ENCODE results near the gene APLNR. TPM values are rescaled to one million over a fixed set of nuclear protein-coding genes. Genes with fewer than 3 reads are reported as not detected.

Gene APLNR
- total and polyA plus RNA-seq, 3 experiments from 2014 or later, result not detected

DNA sequence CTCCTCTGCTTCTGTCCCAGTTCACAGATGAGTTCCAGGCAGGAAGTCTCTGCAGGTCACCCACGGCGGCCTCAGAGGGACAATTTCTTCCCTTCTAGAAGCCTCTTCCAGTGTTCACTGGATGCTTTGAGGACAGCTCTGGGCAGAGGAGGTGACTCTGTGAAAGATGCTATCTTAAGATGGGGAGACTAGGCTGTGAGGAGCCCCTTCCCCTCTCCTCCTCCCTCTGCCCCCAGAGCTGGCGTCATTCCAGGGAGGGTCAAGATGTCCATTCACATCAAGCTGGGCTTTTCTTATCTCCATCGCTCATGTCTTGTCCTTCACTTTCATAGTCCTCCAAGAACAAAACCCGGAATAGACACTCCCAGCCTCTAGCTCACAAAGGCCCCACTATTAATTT lies 3.3 kb downstream of the APLNR start:
- no peak overlapping the region for H3K4me3 ChIP-seq (ENCODE audit: low read length)
- Mint-ChIP-seq H3K27me3 (peaks cover 42 to 81% of the 10 kb centered on the region in 2 donors), H3K27ac (no peak overlapping the region), H3K4me3 (no peak overlapping the region), H3K9me3 (peaks cover 0 to 4% (median 0%) of the 10 kb centered on the region in 5 donors), H3K36me3 (no peaks in the 10 kb centered on the region), H3K4me1 (peaks cover 0 to 10% (median 4%) of the 10 kb centered on the region in 3 donors)
- CTCF ChIA-PET, result no interaction called here
- POLR2A ChIA-PET, result no interaction called here
- H3K27ac ChIP-seq (ENCODE audit: low read depth, low read length), result no peak overlapping the region
- no peaks in the 10 kb centered on the region for H3K36me3 ChIP-seq (ENCODE audit: insufficient read depth, low read length)
- H3K4me1 ChIP-seq (ENCODE audit: insufficient read depth, low read length), result no peaks in the 10 kb centered on the region
- no peak for DNase-seq
- H3K9me3 ChIP-seq (ENCODE audit: low read length), result no peaks in the 10 kb centered on the region
- no peaks in the 10 kb centered on the region for H3K27me3 ChIP-seq (ENCODE audit: insufficient read depth, low read length, poor library complexity, severe bottlenecking)

GRCh38 chr11:57231539-57232253 lies 5.4 kb downstream of the APLNR start:
- Mint-ChIP-seq H3K27me3 (peaks cover 38 to 67% of the 10 kb centered on the region in 2 donors), H3K4me3 (no peak overlapping the region), H3K36me3 (no peaks in the 10 kb centered on the region), H3K9me3 (peaks cover 0 to 4% (median 0%) of the 10 kb centered on the region in 5 donors), H3K27ac (no peak overlapping the region), H3K4me1 (no peaks in the 10 kb centered on the region)
- H3K4me3 ChIP-seq (ENCODE audit: low read length), result no peak overlapping the region
- no peaks in the 10 kb centered on the region for H3K36me3 ChIP-seq (ENCODE audit: insufficient read depth, low read length)
- ChIA-PET CTCF (no interaction called here), POLR2A (no interaction called here)
- no peaks in the 10 kb centered on the region for H3K27me3 ChIP-seq (ENCODE audit: insufficient read depth, low read length, poor library complexity, severe bottlenecking)
- DNase-seq, result no peak
- no peak overlapping the region for H3K27ac ChIP-seq (ENCODE audit: low read depth, low read length)
- no peaks in the 10 kb centered on the region for H3K9me3 ChIP-seq (ENCODE audit: low read length)
- H3K4me1 ChIP-seq (ENCODE audit: insufficient read depth, low read length), result no peaks in the 10 kb centered on the region

DNA sequence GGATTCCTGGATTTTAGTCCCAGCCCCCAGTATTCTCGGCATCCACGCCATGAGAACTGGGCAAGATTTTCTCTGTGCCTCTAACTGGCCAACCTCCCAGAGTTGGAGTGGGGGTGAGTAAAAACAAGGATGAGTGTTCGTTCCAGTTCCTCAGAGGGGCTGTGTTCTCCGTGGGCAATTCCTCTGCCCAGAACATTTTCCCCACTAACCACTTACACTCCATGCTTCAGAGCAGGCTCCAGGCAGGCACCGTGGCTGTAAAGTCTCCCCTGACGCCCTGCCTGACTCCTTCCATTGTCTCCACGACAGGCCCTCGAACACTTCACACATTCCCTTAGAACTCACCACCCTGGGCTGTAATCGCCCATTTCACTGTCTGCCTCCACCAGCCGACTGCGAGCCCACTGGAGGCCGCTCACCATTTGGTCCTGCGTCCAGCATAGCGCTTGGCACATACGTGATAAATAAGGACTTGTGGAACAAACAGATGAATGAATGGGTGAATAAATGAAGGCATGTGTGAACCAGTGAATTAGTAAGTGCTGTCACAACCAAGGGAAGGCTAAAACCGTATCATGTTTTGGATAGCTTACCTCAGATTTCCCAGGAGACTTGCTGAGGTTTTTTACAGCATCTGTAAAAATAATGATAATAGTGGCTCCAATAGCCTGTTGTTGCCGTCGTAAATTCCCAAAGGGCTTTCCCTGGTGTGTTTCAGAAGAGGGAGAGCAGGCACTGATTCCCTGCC lies 6.1 kb downstream of the APLNR start:
- Histone ChIP-seq H3K4me1 (ENCODE audit: insufficient read depth, low read length) (no peaks in the 10 kb centered on the region), H3K4me3 (ENCODE audit: low read length) (no peak overlapping the region), H3K27ac (ENCODE audit: low read depth, low read length) (no peak overlapping the region), H3K36me3 (ENCODE audit: insufficient read depth, low read length) (no peaks in the 10 kb centered on the region), H3K27me3 (ENCODE audit: insufficient read depth, low read length, poor library complexity, severe bottlenecking) (no peaks in the 10 kb centered on the region), H3K9me3 (ENCODE audit: low read length) (no peaks in the 10 kb centered on the region)
- no peaks in the 10 kb centered on the region for H3K36me3 Mint-ChIP-seq
- no peak overlapping the region for H3K27ac Mint-ChIP-seq
- H3K9me3 Mint-ChIP-seq, result peaks cover 0 to 2% (median 0%) of the 10 kb centered on the region in 5 donors
- ChIA-PET POLR2A (no interaction called here), CTCF (no interaction called here)
- DNase-seq, result no peak
- peaks cover 37 to 61% of the 10 kb centered on the region in 2 donors for H3K27me3 Mint-ChIP-seq
- no peaks in the 10 kb centered on the region for H3K4me1 Mint-ChIP-seq
- H3K4me3 Mint-ChIP-seq, result no peak overlapping the region

DNA sequence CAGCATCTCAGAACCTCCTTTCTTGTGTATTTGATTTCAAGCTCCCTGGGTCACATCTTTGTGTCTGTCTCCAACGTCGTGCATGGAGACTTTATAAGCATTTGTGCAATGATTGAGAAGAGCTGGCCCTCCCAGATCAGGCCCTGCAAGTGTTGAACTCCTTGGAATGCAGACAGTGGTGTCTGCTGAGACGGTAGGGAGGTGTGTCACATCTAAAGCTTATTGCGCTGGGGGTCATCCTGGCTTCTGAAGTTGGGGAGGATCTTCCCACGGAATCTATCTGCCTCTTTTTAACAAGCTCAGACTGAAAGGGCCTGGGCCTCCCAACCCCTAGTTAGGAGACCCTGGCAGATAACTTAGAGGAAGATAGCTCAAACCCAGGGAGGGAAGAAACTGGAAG lies 6.7 kb downstream of the APLNR start:
- no peaks in the 10 kb centered on the region for H3K36me3 Mint-ChIP-seq
- H3K9me3 Mint-ChIP-seq, result peaks cover 0 to 2% (median 0%) of the 10 kb centered on the region in 5 donors
- Histone ChIP-seq H3K36me3 (ENCODE audit: insufficient read depth, low read length) (no peaks in the 10 kb centered on the region), H3K27ac (ENCODE audit: low read depth, low read length) (no peak overlapping the region), H3K9me3 (ENCODE audit: low read length) (no peaks in the 10 kb centered on the region), H3K4me3 (ENCODE audit: low read length) (no peak overlapping the region), H3K27me3 (ENCODE audit: insufficient read depth, low read length, poor library complexity, severe bottlenecking) (no peaks in the 10 kb centered on the region), H3K4me1 (ENCODE audit: insufficient read depth, low read length) (no peaks in the 10 kb centered on the region)
- no peak overlapping the region for H3K27ac Mint-ChIP-seq
- ChIA-PET CTCF (no interaction called here), POLR2A (no interaction called here)
- no peak overlapping the region for H3K4me3 Mint-ChIP-seq
- H3K4me1 Mint-ChIP-seq, result no peaks in the 10 kb centered on the region
- peaks cover 33 to 57% of the 10 kb centered on the region in 2 donors for H3K27me3 Mint-ChIP-seq
- DNase-seq, result no peak

- Mint-ChIP-seq H3K27ac (no peak overlapping the region), H3K4me1 (no peaks in the 10 kb centered on the region), H3K27me3 (peaks cover 23 to 41% of the 10 kb centered on the region in 2 donors), H3K9me3 (no peaks in the 10 kb centered on the region), H3K36me3 (no peaks in the 10 kb centered on the region), H3K4me3 (no peak overlapping the region)
- DNase-seq, result no peak
- no peaks in the 10 kb centered on the region for H3K36me3 ChIP-seq (ENCODE audit: insufficient read depth, low read length)
- no peaks in the 10 kb centered on the region for H3K9me3 ChIP-seq (ENCODE audit: low read length)
- H3K27me3 ChIP-seq (ENCODE audit: insufficient read depth, low read length, poor library complexity, severe bottlenecking), result no peaks in the 10 kb centered on the region
- CTCF ChIA-PET, result interaction anchor here (0.9 kb wide), 1 partner anchor 21 kb away, joined by 4 read pairs; no protein-coding TSS in a partner anchor
- no peak overlapping the region for H3K4me3 ChIP-seq (ENCODE audit: low read length)
- H3K4me1 ChIP-seq (ENCODE audit: insufficient read depth, low read length), result no peaks in the 10 kb centered on the region
- H3K27ac ChIP-seq (ENCODE audit: low read depth, low read length), result no peak overlapping the region
- POLR2A ChIA-PET, result no interaction called here
Measured at GRCh38 chr11:57228600-57228999, 8.4 kb downstream of the APLNR start.

DNA sequence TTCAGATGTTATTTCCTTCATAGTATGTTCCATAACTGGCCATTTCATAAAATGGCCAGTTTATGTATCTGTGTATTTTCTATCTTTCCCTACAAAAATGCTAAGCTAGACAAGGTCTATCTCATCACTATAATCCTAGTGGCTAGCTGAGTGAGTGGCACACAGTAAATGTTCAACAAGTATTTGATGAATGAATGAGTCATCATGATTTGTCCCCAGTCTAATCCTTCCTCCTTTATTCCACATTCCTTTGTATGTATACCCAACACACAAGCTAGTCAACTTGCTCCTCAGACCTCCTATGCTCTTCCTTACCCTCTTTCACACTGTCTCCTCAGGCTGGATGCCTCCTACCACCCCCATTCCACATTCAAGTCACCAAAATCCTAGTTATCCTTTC lies 12.5 kb downstream of the APLNR start:
- Histone ChIP-seq H3K36me3 (ENCODE audit: insufficient read depth, low read length) (no peaks in the 10 kb centered on the region), H3K4me1 (ENCODE audit: insufficient read depth, low read length) (no peaks in the 10 kb centered on the region), H3K4me3 (ENCODE audit: low read length) (no peak overlapping the region), H3K9me3 (ENCODE audit: low read length) (no peaks in the 10 kb centered on the region), H3K27ac (ENCODE audit: low read depth, low read length) (no peak overlapping the region), H3K27me3 (ENCODE audit: insufficient read depth, low read length, poor library complexity, severe bottlenecking) (no peaks in the 10 kb centered on the region)
- ChIA-PET CTCF (no interaction called here), POLR2A (no interaction called here)
- peaks cover 4 to 8% of the 10 kb centered on the region in 2 donors for H3K27me3 Mint-ChIP-seq
- no peaks in the 10 kb centered on the region for H3K9me3 Mint-ChIP-seq
- H3K4me1 Mint-ChIP-seq, result no peaks in the 10 kb centered on the region
- DNase-seq, result no peak
- no peak overlapping the region for H3K4me3 Mint-ChIP-seq
- no peak overlapping the region for H3K27ac Mint-ChIP-seq
- H3K36me3 Mint-ChIP-seq, result no peaks in the 10 kb centered on the region

DNA sequence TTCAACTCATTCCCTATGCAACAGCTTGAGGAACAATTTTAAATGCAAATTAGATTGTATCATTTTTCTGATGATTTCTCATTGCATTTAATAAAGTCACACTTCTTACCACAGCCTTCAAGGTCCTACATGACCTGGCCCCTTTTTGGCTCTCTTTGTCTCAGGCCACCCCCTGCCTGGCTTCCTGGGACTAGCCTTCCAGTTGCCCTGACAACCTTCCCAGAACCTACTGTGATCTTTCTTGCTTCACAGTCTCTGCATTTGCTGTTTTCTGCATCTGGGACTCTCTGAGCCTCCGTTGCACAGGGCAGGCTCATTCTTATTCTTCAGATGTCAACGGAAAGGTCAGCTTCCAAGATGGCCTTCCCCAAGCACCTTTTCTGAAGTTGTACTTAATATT lies 12.9 kb downstream of the APLNR start:
- Histone ChIP-seq H3K27ac (ENCODE audit: low read depth, low read length) (no peak overlapping the region), H3K27me3 (ENCODE audit: insufficient read depth, low read length, poor library complexity, severe bottlenecking) (no peaks in the 10 kb centered on the region), H3K9me3 (ENCODE audit: low read length) (no peaks in the 10 kb centered on the region), H3K36me3 (ENCODE audit: insufficient read depth, low read length) (no peaks in the 10 kb centered on the region), H3K4me3 (ENCODE audit: low read length) (no peak overlapping the region), H3K4me1 (ENCODE audit: insufficient read depth, low read length) (no peaks in the 10 kb centered on the region)
- Mint-ChIP-seq H3K9me3 (no peaks in the 10 kb centered on the region), H3K4me3 (no peak overlapping the region), H3K4me1 (no peaks in the 10 kb centered on the region), H3K36me3 (no peaks in the 10 kb centered on the region), H3K27me3 (peaks cover 4 to 12% of the 10 kb centered on the region in 2 donors), H3K27ac (no peak overlapping the region)
- CTCF ChIA-PET, result no interaction called here
- POLR2A ChIA-PET, result no interaction called here
- no peak for DNase-seq

GRCh38 chr11:57223601-57224000 lies 13.4 kb downstream of the APLNR start:
- H3K27me3 ChIP-seq (ENCODE audit: insufficient read depth, low read length, poor library complexity, severe bottlenecking), result no peaks in the 10 kb centered on the region
- Mint-ChIP-seq H3K27me3 (peaks cover 1 to 13% of the 10 kb centered on the region in 2 donors), H3K36me3 (no peaks in the 10 kb centered on the region), H3K27ac (no peak overlapping the region), H3K9me3 (no peaks in the 10 kb centered on the region), H3K4me3 (no peak overlapping the region), H3K4me1 (no peaks in the 10 kb centered on the region)
- H3K27ac ChIP-seq (ENCODE audit: low read depth, low read length), result no peak overlapping the region
- no peaks in the 10 kb centered on the region for H3K36me3 ChIP-seq (ENCODE audit: insufficient read depth, low read length)
- no peaks in the 10 kb centered on the region for H3K4me1 ChIP-seq (ENCODE audit: insufficient read depth, low read length)
- no peaks in the 10 kb centered on the region for H3K9me3 ChIP-seq (ENCODE audit: low read length)
- ChIA-PET POLR2A (no interaction called here), CTCF (no interaction called here)
- H3K4me3 ChIP-seq (ENCODE audit: low read length), result no peak overlapping the region
- no peak for DNase-seq

Data from CD8-positive, alpha-beta memory T cell (primary cell).